Lower leg skin (tissue), 4 donors: Measurements from ENCODE around the gene DCBLD1. TPM values are rescaled to one million over a fixed set of nuclear protein-coding genes. Genes with fewer than 3 reads are reported as not detected.

Source experiments
- DNase-seq, 2 donors: peaks; one replicate each; pipeline ENCODE4 v3.0.0-alpha.2; 2019; ENCODE audit warnings: low spot score in 2 of 2
- H3K4me3 ChIP-seq: fragments of 200-600 bp; sonication (generic); 2 replicates; pipeline ENCODE4 v1.5.1; 2017; ENCODE audit warnings: mild to moderate bottlenecking, low read depth; ENCODE audit not compliant: poor library complexity, severe bottlenecking
- CTCF ChIP-seq, 3 donors: fragments of 450-650 bp; IDR thresholded peaks; one replicate each; pipeline ENCODE4 v1.5.1; 2016; ENCODE audit warnings: antibody characterized with exemption in 3 of 3, mild to moderate bottlenecking in 3 of 3, moderate library complexity in 2 of 3
- POLR2A ChIP-seq, 2 donors: fragments of 450-650 bp; IDR thresholded peaks; one replicate each; pipeline ENCODE4 v1.6.1; 2016 to 2017; ENCODE audit warnings: antibody characterized with exemption in 2 of 2, mild to moderate bottlenecking in 1 of 2, moderate library complexity in 1 of 2
- WGBS, 2 donors: methylation state at CpG; one replicate each; pipeline ENCODE4 v1.1.5; 2018; 5-methylcytosine and 5-hydroxymethylcytosine counted together
- intact Hi-C: fragments of 100-400 bp; cut with DNase I; formaldehyde crosslinking; loops from one replicate; pipeline ENCODE4 v1.15.0; 2023; ENCODE audit warnings: low total_unique reads
- total RNA-seq, 4 donors: library from RNA; depleted of rRNA; stranded (reverse); fragments of >200 nt; gene quantifications; one replicate each; pipeline ENCODE4 v1.1.0, GENCODE V29; 2016

The DCBLD1 gene
- total RNA-seq, 4 donors from 2014 or later = 2.4 to 8.0 (median 3.3) TPM

GRCh38 chr6:117495869-117496268 is 13.4 kb downstream of the DCBLD1 start:
- DNase-seq = no peak
- TF ChIP-seq POLR2A (IDR thresholded peaks at IDR 0.05) (no peak), CTCF (IDR thresholded peaks at IDR 0.05) (no peak)
- intact Hi-C loops = loop anchor here (10.0 kb wide), 1 partner anchor 49 kb away; no protein-coding TSS in a partner anchor
- no peak overlapping the region for H3K4me3 ChIP-seq
- 48 to 75% methylated on average over 2 of the region's 2 CpGs for WGBS, 2 donors

- no peak for TF ChIP-seq CTCF (IDR thresholded peaks at IDR 0.05)
- no peak for TF ChIP-seq POLR2A (IDR thresholded peaks at IDR 0.05)
- WGBS, 2 donors = 90% methylated on average over 1 of the region's 1 CpG
- intact Hi-C loops = loop anchor here (10.0 kb wide), 1 partner anchor 48 kb away; no protein-coding TSS in a partner anchor
- no peak for DNase-seq
- no peak overlapping the region for H3K4me3 ChIP-seq
Observed at GRCh38 chr6:117496383-117496990, 14.0 kb downstream of the DCBLD1 start.

- intact Hi-C loops = loop anchor here (10.0 kb wide), 1 partner anchor 48 kb away; no protein-coding TSS in a partner anchor
- TF ChIP-seq CTCF (IDR thresholded peaks at IDR 0.05) (no peak), POLR2A (IDR thresholded peaks at IDR 0.05) (no peak)
- DNase-seq = no peak
- no peak overlapping the region for H3K4me3 ChIP-seq
- WGBS, 2 donors = 80 to 82% methylated on average over 1 of the region's 1 CpG
Observed at GRCh38 chr6:117497237-117497636, 14.8 kb downstream of the DCBLD1 start.

- TF ChIP-seq CTCF (IDR thresholded peaks at IDR 0.05) = no peak
- no peak for TF ChIP-seq POLR2A (IDR thresholded peaks at IDR 0.05)
- intact Hi-C loops = loop anchor here (10.0 kb wide), 1 partner anchor 47 kb away; no protein-coding TSS in a partner anchor
- H3K4me3 ChIP-seq = no peak overlapping the region
- 22 to 45% methylated on average over 2 of the region's 2 CpGs for WGBS, 2 donors
- DNase-seq = no peak
Observed at GRCh38 chr6:117498159-117498558, 15.7 kb downstream of the DCBLD1 start.

- TF ChIP-seq CTCF (IDR thresholded peaks at IDR 0.05) = no peak
- TF ChIP-seq POLR2A (IDR thresholded peaks at IDR 0.05) = no peak
- no peak for DNase-seq
- WGBS, 2 donors = 75 to 78% methylated on average over 2 of the region's 2 CpGs
- no peak overlapping the region for H3K4me3 ChIP-seq
- intact Hi-C loops = no loop called here
Observed at GRCh38 chr6:117501722-117502121, 19.2 kb downstream of the DCBLD1 start.

- intact Hi-C loops = no loop called here
- WGBS, 2 donors = 95% methylated on average over 1 of the region's 1 CpG
Observed at GRCh38 chr6:117502580-117502979, 20.1 kb downstream of the DCBLD1 start.

More at GRCh38 chr6:117502580-117502979, 20.1 kb downstream of the DCBLD1 start:
- H3K4me3 ChIP-seq = no peak overlapping the region
- TF ChIP-seq POLR2A (IDR thresholded peaks at IDR 0.05) (no peak), CTCF (IDR thresholded peaks at IDR 0.05) (no peak)
- no peak for DNase-seq
